ENCODE results near the gene FOXJ3. TPM values are rescaled to one million over a fixed set of nuclear protein-coding genes. Genes with fewer than 3 reads are reported as not detected.

The FOXJ3 gene
- total and polyA plus RNA-seq, 4 donors = 37.9 to 82.1 (median 39.7) TPM

GRCh38 chr1:42157667-42158066 is 177.4 kb downstream of the FOXJ3 start:
- no peak for DNase-seq (ENCODE audit: low read depth in 4 of 6, low spot score in 6 of 6)
- Histone ChIP-seq H3K27ac (ENCODE audit: low read depth, low read length) (no peak overlapping the region), H3K27me3 (ENCODE audit: control insufficient read depth, insufficient read depth, low read length) (no peaks in the 10 kb centered on the region), H3K4me3 (ENCODE audit: low read depth, low read length) (no peak overlapping the region), H3K9me3 (ENCODE audit: control insufficient read depth, insufficient read depth, low read length) (peaks cover 2% of the 10 kb centered on the region), H3K36me3 (ENCODE audit: control insufficient read depth, insufficient read depth, low read length) (no peaks in the 10 kb centered on the region), H3K4me1 (ENCODE audit: control insufficient read depth, insufficient read depth, low read length) (no peaks in the 10 kb centered on the region)
- WGBS (ENCODE audit: insufficient coverage) = 64% methylated on average over 7 of the region's 7 CpGs

- no peaks in the 10 kb centered on the region for H3K36me3 ChIP-seq (ENCODE audit: control insufficient read depth, insufficient read depth, low read length)
- no peak overlapping the region for H3K27ac ChIP-seq (ENCODE audit: low read depth, low read length)
- no peaks in the 10 kb centered on the region for H3K9me3 ChIP-seq (ENCODE audit: control insufficient read depth, insufficient read depth, low read length)
- 86% methylated on average over 10 of the region's 12 CpGs for WGBS (ENCODE audit: insufficient coverage)
- H3K4me3 ChIP-seq (ENCODE audit: low read depth, low read length) = no peak overlapping the region
- H3K4me1 ChIP-seq (ENCODE audit: control insufficient read depth, insufficient read depth, low read length) = no peaks in the 10 kb centered on the region
- DNase-seq (ENCODE audit: low read depth in 4 of 6, low spot score in 6 of 6) = no peak
- H3K27me3 ChIP-seq (ENCODE audit: control insufficient read depth, insufficient read depth, low read length) = peaks cover 2% of the 10 kb centered on the region
These were observed 179.7 kb downstream of the FOXJ3 start for GRCh38 chr1:42155362-42155761.

GRCh38 chr1:42154685-42155084 is 180.3 kb downstream of the FOXJ3 start:
- H3K27me3 ChIP-seq (ENCODE audit: control insufficient read depth, insufficient read depth, low read length) = peaks cover 2% of the 10 kb centered on the region
- H3K4me3 ChIP-seq (ENCODE audit: low read depth, low read length) = no peak overlapping the region
- H3K4me1 ChIP-seq (ENCODE audit: control insufficient read depth, insufficient read depth, low read length) = no peaks in the 10 kb centered on the region
- H3K9me3 ChIP-seq (ENCODE audit: control insufficient read depth, insufficient read depth, low read length) = no peaks in the 10 kb centered on the region
- no peak overlapping the region for H3K27ac ChIP-seq (ENCODE audit: low read depth, low read length)
- no peak for DNase-seq (ENCODE audit: low read depth in 4 of 6, low spot score in 6 of 6)
- 88% methylated on average over 13 of the region's 13 CpGs for WGBS (ENCODE audit: insufficient coverage)
- H3K36me3 ChIP-seq (ENCODE audit: control insufficient read depth, insufficient read depth, low read length) = no peaks in the 10 kb centered on the region

- no peak overlapping the region for H3K4me3 ChIP-seq (ENCODE audit: low read depth, low read length)
- H3K27ac ChIP-seq (ENCODE audit: low read depth, low read length) = no peak overlapping the region
- H3K27me3 ChIP-seq (ENCODE audit: control insufficient read depth, insufficient read depth, low read length) = peaks cover 4% of the 10 kb centered on the region
- no peak for DNase-seq (ENCODE audit: low read depth in 4 of 6, low spot score in 6 of 6)
- H3K4me1 ChIP-seq (ENCODE audit: control insufficient read depth, insufficient read depth, low read length) = no peaks in the 10 kb centered on the region
- no peaks in the 10 kb centered on the region for H3K36me3 ChIP-seq (ENCODE audit: control insufficient read depth, insufficient read depth, low read length)
- no peaks in the 10 kb centered on the region for H3K9me3 ChIP-seq (ENCODE audit: control insufficient read depth, insufficient read depth, low read length)
- 67% methylated on average over 1 of the region's 6 CpGs for WGBS (ENCODE audit: insufficient coverage)
These were observed 181.4 kb downstream of the FOXJ3 start for GRCh38 chr1:42153624-42154023.

GRCh38 chr1:42152907-42153600 is 182.0 kb downstream of the FOXJ3 start, which contains the start of gene GUCA2B:
Gene GUCA2B (plus strand): TSS chr1:42153410. CDS start chr1:42153451, 41 bp downstream.
- H3K4me1 ChIP-seq (ENCODE audit: control insufficient read depth, insufficient read depth, low read length) = no peaks in the 10 kb centered on the region
- WGBS (ENCODE audit: insufficient coverage) = 80% methylated on average over 9 of the region's 12 CpGs

GRCh38 chr1:42152119-42152518 is 182.9 kb downstream of the FOXJ3 start:
- Histone ChIP-seq H3K4me3 (ENCODE audit: low read depth, low read length) (no peak overlapping the region), H3K36me3 (ENCODE audit: control insufficient read depth, insufficient read depth, low read length) (no peaks in the 10 kb centered on the region), H3K27me3 (ENCODE audit: control insufficient read depth, insufficient read depth, low read length) (peaks cover 6% of the 10 kb centered on the region), H3K27ac (ENCODE audit: low read depth, low read length) (no peak overlapping the region), H3K9me3 (ENCODE audit: control insufficient read depth, insufficient read depth, low read length) (no peaks in the 10 kb centered on the region), H3K4me1 (ENCODE audit: control insufficient read depth, insufficient read depth, low read length) (no peaks in the 10 kb centered on the region)
- 80% methylated on average over 3 of the region's 3 CpGs for WGBS (ENCODE audit: insufficient coverage)
- DNase-seq (ENCODE audit: low read depth in 4 of 6, low spot score in 6 of 6) = no peak

More at GRCh38 chr1:42152907-42153600, 182.0 kb downstream of the FOXJ3 start, which contains the start of gene GUCA2B:
- Histone ChIP-seq H3K27me3 (ENCODE audit: control insufficient read depth, insufficient read depth, low read length) (peaks cover 6% of the 10 kb centered on the region), H3K9me3 (ENCODE audit: control insufficient read depth, insufficient read depth, low read length) (no peaks in the 10 kb centered on the region), H3K4me3 (ENCODE audit: low read depth, low read length) (no peak within 1 kb of the TSS), H3K36me3 (ENCODE audit: control insufficient read depth, insufficient read depth, low read length) (no peaks in the 10 kb centered on the region), H3K27ac (ENCODE audit: low read depth, low read length) (no peak within 1 kb of the TSS)
- DNase-seq (ENCODE audit: low read depth in 4 of 6, low spot score in 6 of 6) = no peak

GRCh38 chr1:42150651-42151050 is 184.4 kb downstream of the FOXJ3 start:
- H3K27ac ChIP-seq (ENCODE audit: low read depth, low read length) = no peak overlapping the region
- DNase-seq (ENCODE audit: low read depth in 4 of 6, low spot score in 6 of 6) = no peak
- peaks cover 7% of the 10 kb centered on the region for H3K4me1 ChIP-seq (ENCODE audit: control insufficient read depth, insufficient read depth, low read length)
- WGBS (ENCODE audit: insufficient coverage) = 86% methylated on average over 5 of the region's 5 CpGs
- no peaks in the 10 kb centered on the region for H3K36me3 ChIP-seq (ENCODE audit: control insufficient read depth, insufficient read depth, low read length)
- H3K9me3 ChIP-seq (ENCODE audit: control insufficient read depth, insufficient read depth, low read length) = no peaks in the 10 kb centered on the region
- H3K27me3 ChIP-seq (ENCODE audit: control insufficient read depth, insufficient read depth, low read length) = peaks cover 18% of the 10 kb centered on the region
- H3K4me3 ChIP-seq (ENCODE audit: low read depth, low read length) = no peak overlapping the region

GRCh38 chr1:42148166-42148565 is 186.9 kb downstream of the FOXJ3 start:
- peaks cover 31% of the 10 kb centered on the region for H3K27me3 ChIP-seq (ENCODE audit: control insufficient read depth, insufficient read depth, low read length)
- no peak overlapping the region for H3K4me3 ChIP-seq (ENCODE audit: low read depth, low read length)
- peaks cover 18% of the 10 kb centered on the region for H3K4me1 ChIP-seq (ENCODE audit: control insufficient read depth, insufficient read depth, low read length)
- H3K27ac ChIP-seq (ENCODE audit: low read depth, low read length) = no peak overlapping the region
- WGBS (ENCODE audit: insufficient coverage) = no CpG with 5 or more reads among the region's 1 CpG
- H3K36me3 ChIP-seq (ENCODE audit: control insufficient read depth, insufficient read depth, low read length) = no peaks in the 10 kb centered on the region
- DNase-seq (ENCODE audit: low read depth in 4 of 6, low spot score in 6 of 6) = no peak
- H3K9me3 ChIP-seq (ENCODE audit: control insufficient read depth, insufficient read depth, low read length) = no peaks in the 10 kb centered on the region

DNA sequence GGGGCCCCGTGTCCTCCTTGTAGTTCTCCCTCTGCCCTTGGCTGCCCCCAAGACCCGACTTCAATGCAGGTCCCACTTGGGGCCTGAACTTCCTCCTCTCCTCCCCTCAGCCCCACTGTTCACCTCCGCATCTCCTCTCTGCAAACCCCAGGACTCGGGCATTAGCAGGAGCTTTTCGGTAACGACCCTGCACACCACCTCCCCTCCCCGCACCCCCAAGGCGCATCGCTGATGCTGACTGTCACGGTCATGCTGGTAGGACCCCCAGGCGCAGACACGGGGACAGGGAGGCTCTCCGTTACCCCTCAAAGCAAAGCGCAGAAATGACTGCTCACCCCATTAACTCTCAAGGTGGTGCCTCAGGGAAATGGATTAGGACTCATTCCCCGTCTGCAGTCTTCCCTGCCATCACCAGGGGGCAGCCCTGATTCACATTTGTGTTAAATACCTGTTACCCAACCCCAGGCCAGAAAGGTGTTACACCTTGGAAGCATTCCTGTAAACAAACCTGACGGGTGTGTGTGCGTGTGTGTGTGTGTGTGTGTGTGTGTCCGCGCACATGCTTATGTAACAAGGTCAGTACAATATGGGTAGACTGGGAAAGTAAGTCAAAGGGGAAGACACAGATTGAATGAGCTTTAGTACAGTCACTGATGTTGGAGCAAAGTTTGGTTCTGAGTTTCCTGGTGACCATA is 188.3 kb downstream of the FOXJ3 start:
- no peak overlapping the region for H3K4me3 ChIP-seq (ENCODE audit: low read depth, low read length)
- DNase-seq (ENCODE audit: low read depth in 4 of 6, low spot score in 6 of 6) = peak in 5 of 6 donors; percentile 24 to 85 (median 31)
- peaks cover 18% of the 10 kb centered on the region for H3K4me1 ChIP-seq (ENCODE audit: control insufficient read depth, insufficient read depth, low read length)
- no peaks in the 10 kb centered on the region for H3K9me3 ChIP-seq (ENCODE audit: control insufficient read depth, insufficient read depth, low read length)
- H3K27ac ChIP-seq (ENCODE audit: low read depth, low read length) = no peak overlapping the region
- WGBS (ENCODE audit: insufficient coverage) = 28% methylated on average over 17 of the region's 19 CpGs
- no peaks in the 10 kb centered on the region for H3K36me3 ChIP-seq (ENCODE audit: control insufficient read depth, insufficient read depth, low read length)
- peaks cover 33% of the 10 kb centered on the region for H3K27me3 ChIP-seq (ENCODE audit: control insufficient read depth, insufficient read depth, low read length)

Data from spinal cord (tissue), 10 donors.